Suppressor macrophage treated with lipopolysaccharide for 4 hours (primary cell): ENCODE data around the gene TSBP1.

Experiments used
- DNase-seq: peaks from one replicate; pipeline ENCODE4 v3.0.0-alpha.2; 2020

TSBP1 gene

GRCh38 chr6:32371803-32372202, at the start of gene TSBP1:
Gene TSBP1 (minus strand): TSS chr6:32371903. CDS start chr6:32371706, 197 bp downstream.
- no peak for DNase-seq

- DNase-seq, result no peak
Observed at GRCh38 chr6:32416036-32416435, 44.3 kb upstream of the TSBP1 start.

GRCh38 chr6:32415521-32416019, 43.9 kb upstream of the TSBP1 start:
- DNase-seq, result peak; percentile 83

- peak; percentile 82 for DNase-seq
Observed at GRCh38 chr6:32413427-32414047, 41.8 kb upstream of the TSBP1 start.

GRCh38 chr6:32411566-32412327, 40.0 kb upstream of the TSBP1 start:
- no peak for DNase-seq

GRCh38 chr6:32410906-32411305, 39.2 kb upstream of the TSBP1 start:
- DNase-seq, result no peak

- no peak for DNase-seq
Observed at GRCh38 chr6:32406857-32407256, 35.2 kb upstream of the TSBP1 start, which contains the start of gene BTNL2. Gene BTNL2 (minus strand): TSS chr6:32407181. CDS start chr6:32407123, 58 bp downstream.

GRCh38 chr6:32406197-32406596, 34.5 kb upstream of the TSBP1 start:
- no peak for DNase-seq

- no peak for DNase-seq
Observed at GRCh38 chr6:32405656-32406055, 34.0 kb upstream of the TSBP1 start.

GRCh38 chr6:32402812-32403211, 31.1 kb upstream of the TSBP1 start:
- no peak for DNase-seq

GRCh38 chr6:32401284-32401963, 29.7 kb upstream of the TSBP1 start:
- DNase-seq, result no peak

- DNase-seq, result no peak
Observed at GRCh38 chr6:32397252-32397920, 25.7 kb upstream of the TSBP1 start.

GRCh38 chr6:32396028-32396427, 24.3 kb upstream of the TSBP1 start:
- no peak for DNase-seq

GRCh38 chr6:32393665-32394420, 22.1 kb upstream of the TSBP1 start:
- peak; percentile 29 for DNase-seq

GRCh38 chr6:32391505-32391904, 19.8 kb upstream of the TSBP1 start:
- no peak for DNase-seq

- DNase-seq, result no peak
Observed at GRCh38 chr6:32387589-32388340, 16.1 kb upstream of the TSBP1 start.

- no peak for DNase-seq
Observed at GRCh38 chr6:32386040-32386439, 14.3 kb upstream of the TSBP1 start.

GRCh38 chr6:32382757-32383420, 11.2 kb upstream of the TSBP1 start:
- no peak for DNase-seq

GRCh38 chr6:32379545-32379944, 7.8 kb upstream of the TSBP1 start:
- no peak for DNase-seq

- no peak for DNase-seq
Observed at GRCh38 chr6:32375739-32376529, 4.2 kb upstream of the TSBP1 start.
